HCT116 (cell line): Measurements from ENCODE around the gene TNKS1BP1.

Experiments used
- CEBPB ChIP-seq: IDR thresholded peaks from 2 replicates; pipeline ENCODE4 v1.6.1; 2012; ENCODE audit warnings: low read depth
- EZH2 ChIP-seq: fragments of 200-600 bp; sonication (generic); IDR thresholded peaks from 2 replicates; pipeline ENCODE4 v1.6.1; 2017; ENCODE audit warnings: antibody characterized with exemption, mixed run types
- EZH2phosphoT487 ChIP-seq: fragments of 200-600 bp; IDR thresholded peaks from 2 replicates; pipeline ENCODE4 v1.6.1; 2018; ENCODE audit warnings: antibody characterized with exemption, borderline replicate concordance
- JUND ChIP-seq: IDR thresholded peaks from 2 replicates; pipeline ENCODE4 v1.6.1; 2012
- POLR2A ChIP-seq: IDR thresholded peaks from 2 replicates; pipeline ENCODE4 v1.7.0; 2011; ENCODE audit warnings: borderline replicate concordance; ENCODE audit not compliant: insufficient read depth, insufficient read length; ENCODE audit errors: extremely low read depth
- POLR2AphosphoS5 ChIP-seq: IDR thresholded peaks from 2 replicates; pipeline ENCODE4 v1.6.1; 2011; ENCODE audit warnings: mild to moderate bottlenecking, low read depth, low read length, moderate library complexity
- SIN3A ChIP-seq: IDR thresholded peaks from 2 replicates; pipeline ENCODE4 v1.6.1; 2012; ENCODE audit warnings: low read depth
- SP1 ChIP-seq: IDR thresholded peaks from 2 replicates; pipeline ENCODE4 v1.6.1; 2012; ENCODE audit warnings: low read depth
- TCF7L2 ChIP-seq: IDR thresholded peaks from 2 replicates; pipeline ENCODE4 v1.7.0; 2011; ENCODE audit warnings: borderline replicate concordance, inconsistent platforms; ENCODE audit not compliant: insufficient read depth, insufficient read length; ENCODE audit errors: extremely low read depth
- ZNF274 ChIP-seq: fragments of 200-500 bp; sonication (Bioruptor generic); IDR thresholded peaks from 2 replicates; pipeline ENCODE4 v1.6.1; 2014; ENCODE audit warnings: mild to moderate bottlenecking, low read depth, low read length, inconsistent platforms
- TF ChIP-seq, protein P1 (sequence below), 3 experiments: fragments of 200-600 bp in 1 of 3; sonication (generic) in 1 of 3; IDR thresholded peaks in 2 of 3; conservative IDR thresholded peaks in 1 of 3; 2 replicates each; pipeline ENCODE4 v1.5.1; 2012 to 2017; ENCODE audit warnings: low read depth in 2 of 3, low read length in 2 of 3, antibody characterized with exemption in 1 of 3, borderline replicate concordance in 1 of 3, control low read depth in 1 of 3, mild to moderate bottlenecking in 1 of 3, mixed read lengths in 1 of 3, mixed run types in 1 of 3, moderate library complexity in 1 of 3; ENCODE audit not compliant: insufficient read depth in 1 of 3
- TF ChIP-seq, protein P2 (sequence below): IDR thresholded peaks from 2 replicates; pipeline ENCODE4 v1.6.1; 2012

DNA sequence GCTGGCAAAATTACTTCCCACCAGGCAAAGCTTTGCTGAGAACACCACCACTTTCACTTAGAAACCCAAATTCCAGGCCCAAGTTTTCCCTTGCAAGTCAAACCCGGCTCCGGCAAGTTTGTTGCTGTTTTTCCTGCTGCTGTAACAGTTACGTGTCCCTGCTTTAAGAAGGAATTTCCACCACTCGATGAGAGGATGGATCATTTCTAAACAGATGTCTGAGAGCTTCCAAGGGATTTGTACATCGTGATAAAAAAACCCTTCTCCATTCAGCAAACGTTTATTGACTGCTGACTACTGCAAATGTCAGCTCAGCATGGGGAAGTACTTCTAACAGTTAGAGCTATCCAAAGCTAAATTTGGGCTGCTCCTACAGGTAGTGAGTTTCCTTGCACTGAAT, 33.1 kb upstream of the TNKS1BP1 start:
- TF ChIP-seq, protein P1, sequence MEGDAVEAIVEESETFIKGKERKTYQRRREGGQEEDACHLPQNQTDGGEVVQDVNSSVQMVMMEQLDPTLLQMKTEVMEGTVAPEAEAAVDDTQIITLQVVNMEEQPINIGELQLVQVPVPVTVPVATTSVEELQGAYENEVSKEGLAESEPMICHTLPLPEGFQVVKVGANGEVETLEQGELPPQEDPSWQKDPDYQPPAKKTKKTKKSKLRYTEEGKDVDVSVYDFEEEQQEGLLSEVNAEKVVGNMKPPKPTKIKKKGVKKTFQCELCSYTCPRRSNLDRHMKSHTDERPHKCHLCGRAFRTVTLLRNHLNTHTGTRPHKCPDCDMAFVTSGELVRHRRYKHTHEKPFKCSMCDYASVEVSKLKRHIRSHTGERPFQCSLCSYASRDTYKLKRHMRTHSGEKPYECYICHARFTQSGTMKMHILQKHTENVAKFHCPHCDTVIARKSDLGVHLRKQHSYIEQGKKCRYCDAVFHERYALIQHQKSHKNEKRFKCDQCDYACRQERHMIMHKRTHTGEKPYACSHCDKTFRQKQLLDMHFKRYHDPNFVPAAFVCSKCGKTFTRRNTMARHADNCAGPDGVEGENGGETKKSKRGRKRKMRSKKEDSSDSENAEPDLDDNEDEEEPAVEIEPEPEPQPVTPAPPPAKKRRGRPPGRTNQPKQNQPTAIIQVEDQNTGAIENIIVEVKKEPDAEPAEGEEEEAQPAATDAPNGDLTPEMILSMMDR (IDR thresholded peaks at IDR 0.05 in 2 of 3, conservative IDR thresholded peaks at IDR 0.05 in 1 of 3; ENCODE audit: borderline replicate concordance in 1 of 3, insufficient read depth in 1 of 3, low read depth in 2 of 3, low read length in 2 of 3) = no peak
- TF ChIP-seq POLR2AphosphoS5 (no peak), SIN3A (no peak), SP1 (no peak), ZNF274 (no peak), EZH2 (no peak), EZH2phosphoT487 (no peak), CEBPB (no peak), JUND (no peak), TCF7L2 (no peak), POLR2A (no peak)
- TF ChIP-seq, protein P2, sequence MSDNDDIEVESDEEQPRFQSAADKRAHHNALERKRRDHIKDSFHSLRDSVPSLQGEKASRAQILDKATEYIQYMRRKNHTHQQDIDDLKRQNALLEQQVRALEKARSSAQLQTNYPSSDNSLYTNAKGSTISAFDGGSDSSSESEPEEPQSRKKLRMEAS = no peak
